ENCODE results near the gene MMADHC.

The MMADHC gene

DNA sequence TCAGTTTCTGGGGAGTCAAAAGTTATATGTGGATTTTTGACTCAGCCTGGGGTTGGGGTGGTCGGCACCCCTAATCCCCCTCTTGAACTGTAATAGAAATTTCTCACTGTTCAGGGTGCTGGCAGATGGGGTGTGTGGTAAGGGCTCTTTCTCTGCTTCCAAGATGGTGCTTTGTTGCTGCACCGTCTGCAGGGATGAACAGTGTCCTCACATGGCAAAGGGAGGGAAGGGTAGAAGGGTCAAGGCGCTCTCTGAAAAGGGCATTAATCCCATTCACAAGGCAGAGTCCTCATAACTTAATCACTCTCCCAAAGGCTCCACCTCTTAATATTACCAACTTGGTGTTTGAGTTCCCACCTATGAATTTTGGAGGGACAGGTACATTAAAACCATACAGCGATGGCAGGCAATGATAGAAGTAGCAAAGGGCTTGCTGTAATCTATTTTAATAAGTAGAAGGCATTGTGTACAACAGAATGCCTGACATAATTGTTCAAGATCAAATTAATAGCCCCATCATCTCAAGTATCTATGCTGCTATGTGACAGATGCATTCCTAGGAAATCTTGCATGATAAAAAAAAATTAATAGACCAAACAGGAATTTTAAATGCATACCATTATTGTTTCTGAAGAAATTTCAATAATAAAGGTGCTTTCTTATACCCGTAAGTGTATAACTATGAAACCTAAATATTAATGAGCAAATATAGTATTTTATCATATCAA, 28.1 kb downstream of the MMADHC start:
- no peak for FAIRE-seq
- no peak for DNase-seq (ENCODE audit: low spot score)

DNA sequence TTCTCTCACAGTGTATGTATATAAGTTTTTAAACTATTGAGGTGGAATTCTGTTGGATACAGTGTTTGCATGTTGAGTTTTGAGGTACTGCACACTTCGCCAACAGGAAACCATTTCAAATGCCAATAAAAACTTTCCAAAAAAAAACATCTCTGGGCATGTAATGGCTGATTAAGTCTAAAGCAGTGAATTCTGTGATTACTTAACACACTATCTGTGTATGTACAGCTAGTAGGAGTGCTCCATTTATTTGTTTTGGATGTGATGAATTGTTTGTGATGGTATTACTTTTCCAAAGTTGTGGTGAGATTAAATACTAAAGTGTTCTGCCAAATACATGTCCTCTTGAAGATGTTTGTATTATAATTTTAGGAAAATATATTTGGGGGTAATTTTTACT, 31.1 kb downstream of the MMADHC start:
- no peak for DNase-seq (ENCODE audit: low spot score)
- FAIRE-seq: no peak

- FAIRE-seq: no peak
- DNase-seq (ENCODE audit: low spot score): no peak
These were observed 34.7 kb downstream of the MMADHC start for GRCh38 chr2:149552830-149553229.

GRCh38 chr2:149552226-149552625, 35.3 kb downstream of the MMADHC start:
- DNase-seq (ENCODE audit: low spot score): no peak
- FAIRE-seq: no peak

- DNase-seq (ENCODE audit: low spot score) (no peak), FAIRE-seq (no peak)
These were observed 42.9 kb downstream of the MMADHC start for GRCh38 chr2:149544692-149545091.

DNA sequence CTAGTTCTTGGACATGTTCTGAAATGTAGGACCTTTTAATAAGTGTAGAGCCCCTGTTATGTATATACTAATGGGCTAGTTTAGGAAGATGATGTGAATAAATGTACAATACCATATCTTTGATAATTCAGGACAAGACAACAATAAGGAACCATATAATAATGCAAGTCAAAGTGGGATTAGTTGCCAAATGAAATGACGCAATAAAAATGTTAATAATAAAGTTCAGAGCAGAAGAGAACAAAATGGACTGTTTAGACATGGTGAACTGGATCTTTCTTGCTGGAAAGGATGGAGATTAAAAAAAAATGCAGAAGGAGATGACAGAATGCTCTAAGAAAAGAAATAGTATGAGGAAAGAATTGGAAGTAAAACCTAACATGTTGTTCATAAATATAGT, 43.7 kb downstream of the MMADHC start:
- FAIRE-seq (no peak), DNase-seq (ENCODE audit: low spot score) (no peak)

DNA sequence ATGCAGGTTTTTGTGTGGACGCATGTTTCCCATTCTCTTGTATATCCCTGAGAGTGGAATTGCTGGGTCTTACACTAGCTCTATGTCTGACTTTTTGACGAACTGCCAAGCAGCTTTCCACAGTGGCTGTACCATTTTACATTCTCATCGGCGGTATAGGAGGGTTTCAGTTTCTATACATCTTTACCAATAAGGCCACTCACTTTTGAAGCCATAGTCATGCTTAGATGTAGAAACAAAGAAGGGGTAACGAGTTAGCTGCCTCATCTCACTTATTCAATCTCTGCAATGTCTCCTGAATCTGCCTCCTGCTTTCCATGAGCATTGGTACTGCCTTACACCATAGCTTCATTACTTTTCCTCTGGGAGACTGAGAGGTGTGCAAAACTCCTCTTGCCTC, 47.4 kb downstream of the MMADHC start:
- FAIRE-seq: no peak
- DNase-seq (ENCODE audit: low spot score): no peak

GRCh38 chr2:149538138-149538833, 49.3 kb downstream of the MMADHC start:
- FAIRE-seq: no peak
- DNase-seq (ENCODE audit: low spot score): peak; percentile 57

- FAIRE-seq: no peak
- no peak for DNase-seq (ENCODE audit: low spot score)
These were observed 50.4 kb downstream of the MMADHC start for GRCh38 chr2:149537092-149537726.

GRCh38 chr2:149536649-149537048, 50.9 kb downstream of the MMADHC start:
- DNase-seq (ENCODE audit: low spot score) (no peak), FAIRE-seq (no peak)

DNA sequence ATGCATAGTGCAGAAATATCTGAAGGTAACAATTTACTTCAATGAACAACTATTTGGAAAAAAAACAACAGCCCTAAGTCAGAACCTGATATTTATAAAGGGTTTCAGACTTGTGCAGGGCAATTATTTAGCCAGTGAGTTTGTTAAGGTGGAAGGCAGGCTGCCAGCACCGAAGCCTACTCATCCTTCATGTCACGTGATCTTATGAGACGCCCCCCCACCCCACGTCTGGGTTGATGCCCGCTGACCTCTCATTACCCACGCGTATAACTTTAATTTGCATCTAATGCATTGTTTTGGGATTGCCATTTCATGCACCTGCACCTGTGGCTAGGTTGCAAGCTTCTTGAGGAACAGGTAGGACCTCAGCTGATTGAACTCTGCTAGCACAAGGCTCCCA, 52.9 kb downstream of the MMADHC start:
- FAIRE-seq: no peak
- no peak for DNase-seq (ENCODE audit: low spot score)

DNA sequence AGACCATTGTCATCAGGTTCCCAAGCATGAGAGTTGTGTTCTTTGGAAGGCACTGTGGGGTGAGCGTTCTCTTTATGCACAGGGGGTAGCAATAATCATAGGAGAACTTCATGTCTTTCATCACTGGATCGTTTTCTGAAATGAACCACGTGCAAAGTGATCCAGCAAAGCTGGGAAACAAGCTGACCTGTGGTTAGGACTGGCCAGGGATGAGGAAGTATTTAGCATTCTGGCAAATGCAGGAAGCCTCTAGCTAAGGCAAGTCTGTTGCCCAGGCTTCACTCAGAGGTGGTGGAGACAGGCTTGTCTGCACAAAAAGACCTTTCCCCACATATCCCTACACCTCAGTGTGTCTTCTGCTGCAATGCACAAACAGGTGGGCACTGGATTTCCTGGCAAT, 58.6 kb downstream of the MMADHC start:
- FAIRE-seq: no peak
- no peak for DNase-seq (ENCODE audit: low spot score)

DNA sequence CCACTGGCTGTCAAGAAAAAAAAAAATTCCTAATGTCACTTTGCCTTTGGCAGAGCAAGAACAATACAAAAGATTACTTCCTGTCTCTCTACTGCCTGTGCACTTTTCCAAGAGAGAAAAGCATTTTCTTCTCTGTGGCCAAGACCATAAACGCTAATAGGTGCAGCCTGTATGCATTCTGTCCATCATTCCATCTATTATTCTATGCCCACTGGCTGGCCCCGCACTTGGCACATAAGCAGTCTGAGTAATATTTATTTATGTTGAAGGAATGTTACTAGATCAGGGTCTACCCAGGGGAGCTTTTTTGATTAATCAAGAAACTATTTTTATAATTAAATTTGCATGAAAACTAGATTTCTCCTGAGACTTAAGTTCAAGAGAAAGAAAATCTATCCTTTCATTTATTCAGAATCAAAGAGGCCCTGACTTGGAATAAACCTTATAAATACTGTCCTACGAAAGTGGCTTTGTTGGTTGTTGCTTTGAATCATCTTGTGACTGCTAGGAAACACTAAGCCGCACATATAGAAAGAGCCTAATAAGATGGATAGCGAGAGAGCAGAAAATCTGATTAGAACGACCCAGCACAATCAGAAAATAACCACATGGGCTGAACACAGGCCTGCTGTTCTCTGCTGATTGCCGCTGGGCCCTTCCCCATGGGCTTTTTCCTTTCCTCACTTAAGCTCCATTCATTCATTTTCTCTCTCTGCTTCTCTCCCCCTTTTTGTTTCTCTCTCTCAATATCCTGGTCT, 59.4 kb downstream of the MMADHC start:
- FAIRE-seq (no peak), DNase-seq (ENCODE audit: low spot score) (no peak)

DNA sequence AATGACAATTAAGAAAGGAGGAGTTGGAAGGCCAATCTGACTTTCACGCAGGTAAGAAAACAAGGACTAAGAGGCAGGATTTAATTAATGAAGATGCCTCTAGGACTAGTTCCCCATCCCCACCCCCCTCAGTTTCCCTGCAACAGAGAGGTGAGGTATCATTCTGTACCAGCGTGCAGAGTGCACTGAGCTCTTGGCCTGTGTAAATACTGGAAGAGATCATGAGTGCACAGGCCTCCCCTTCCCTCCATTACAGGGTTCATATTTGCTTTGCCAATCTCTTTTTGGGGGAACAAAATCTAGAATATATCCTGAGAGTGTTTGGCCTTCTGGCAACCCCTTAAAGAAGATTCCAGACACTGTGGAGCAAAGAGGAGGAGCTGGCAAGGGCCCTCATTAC, 60.9 kb downstream of the MMADHC start:
- FAIRE-seq (no peak), DNase-seq (ENCODE audit: low spot score) (no peak)

GRCh38 chr2:149525323-149525722, 62.3 kb downstream of the MMADHC start:
- DNase-seq (ENCODE audit: low spot score): no peak
- no peak for FAIRE-seq

All from urothelium cell line (cell line).